ENCODE data around the gene TNXB.

- no peak for TF ChIP-seq POLR2A (IDR thresholded peaks at IDR 0.05)
- TF ChIP-seq, protein P1, sequence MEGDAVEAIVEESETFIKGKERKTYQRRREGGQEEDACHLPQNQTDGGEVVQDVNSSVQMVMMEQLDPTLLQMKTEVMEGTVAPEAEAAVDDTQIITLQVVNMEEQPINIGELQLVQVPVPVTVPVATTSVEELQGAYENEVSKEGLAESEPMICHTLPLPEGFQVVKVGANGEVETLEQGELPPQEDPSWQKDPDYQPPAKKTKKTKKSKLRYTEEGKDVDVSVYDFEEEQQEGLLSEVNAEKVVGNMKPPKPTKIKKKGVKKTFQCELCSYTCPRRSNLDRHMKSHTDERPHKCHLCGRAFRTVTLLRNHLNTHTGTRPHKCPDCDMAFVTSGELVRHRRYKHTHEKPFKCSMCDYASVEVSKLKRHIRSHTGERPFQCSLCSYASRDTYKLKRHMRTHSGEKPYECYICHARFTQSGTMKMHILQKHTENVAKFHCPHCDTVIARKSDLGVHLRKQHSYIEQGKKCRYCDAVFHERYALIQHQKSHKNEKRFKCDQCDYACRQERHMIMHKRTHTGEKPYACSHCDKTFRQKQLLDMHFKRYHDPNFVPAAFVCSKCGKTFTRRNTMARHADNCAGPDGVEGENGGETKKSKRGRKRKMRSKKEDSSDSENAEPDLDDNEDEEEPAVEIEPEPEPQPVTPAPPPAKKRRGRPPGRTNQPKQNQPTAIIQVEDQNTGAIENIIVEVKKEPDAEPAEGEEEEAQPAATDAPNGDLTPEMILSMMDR (IDR thresholded peaks at IDR 0.05), result no peak
Measured at GRCh38 chr6:32092760-32093497, 16.2 kb downstream of the TNXB start.
